NK-92 (cell line): Measurements from ENCODE around the gene WNK4.

ENCODE experiments used
- DNase-seq: peaks from one replicate; lab custom pipeline; 2025; ENCODE audit not compliant: unreplicated experiment; lab: John Stamatoyannopoulos, UW

WNK4 gene

GRCh38 chr17:42832934-42833766 lies 52.7 kb downstream of the WNK4 start, which contains the start of gene PSME3:
Gene PSME3 (plus strand): TSS chr17:42833397. CDS start chr17:42833632, 235 bp downstream.
- DNase-seq: peak; percentile 58

- no peak for DNase-seq
Measured at GRCh38 chr17:42833767-42834422, 53.5 kb downstream of the WNK4 start.

GRCh38 chr17:42835732-42836131 lies 55.3 kb downstream of the WNK4 start:
- no peak for DNase-seq

- no peak for DNase-seq
Measured at GRCh38 chr17:42841975-42842685, 61.7 kb downstream of the WNK4 start.

- DNase-seq: no peak
Measured at GRCh38 chr17:42843358-42843934, 63.0 kb downstream of the WNK4 start.

- DNase-seq: no peak
Measured at GRCh38 chr17:42844271-42844670, 63.9 kb downstream of the WNK4 start, which contains the start of gene AOC2. Gene AOC2 (plus strand): TSS chr17:42844580. CDS start chr17:42844627, 47 bp downstream.

- DNase-seq: no peak
Measured at GRCh38 chr17:42844761-42845555, 64.5 kb downstream of the WNK4 start.

- DNase-seq: no peak
Measured at GRCh38 chr17:42845556-42845917, 65.1 kb downstream of the WNK4 start.

GRCh38 chr17:42845918-42846593 lies 65.6 kb downstream of the WNK4 start:
- no peak for DNase-seq
